GM21367 (cell line): ENCODE results near the gene SLC38A4.

Source experiments
- ATAC-seq: cut with Tn5 transposase; IDR thresholded peaks from one replicate; pipeline ENCODE4 v1.9.1; 2021; ENCODE audit not compliant: unreplicated experiment

SLC38A4 gene

DNA sequence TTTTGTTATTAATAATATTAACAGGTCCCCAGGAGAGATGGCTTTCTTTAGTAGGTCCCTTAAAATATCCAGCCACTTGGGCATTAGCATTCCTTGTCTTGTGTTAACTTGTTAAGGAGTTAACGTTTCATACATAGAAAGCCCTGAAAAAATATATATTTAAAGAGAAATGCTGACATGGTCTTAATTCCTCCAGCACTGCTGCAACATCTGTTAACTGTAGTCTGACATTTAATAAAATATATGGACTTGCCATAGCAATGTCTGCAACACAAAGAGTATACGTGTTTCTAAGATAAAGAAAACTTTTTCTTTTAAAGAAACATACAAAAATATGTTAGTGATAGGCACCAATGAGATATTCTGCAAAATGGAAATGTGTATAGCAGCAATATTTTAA lies 10.0 kb downstream of the SLC38A4 start:
- ATAC-seq, result no peak

GRCh38 chr12:46814143-46814542 lies 11.7 kb downstream of the SLC38A4 start:
- no peak for ATAC-seq

- no peak for ATAC-seq
Observed at GRCh38 chr12:46811185-46811584, 14.6 kb downstream of the SLC38A4 start.

DNA sequence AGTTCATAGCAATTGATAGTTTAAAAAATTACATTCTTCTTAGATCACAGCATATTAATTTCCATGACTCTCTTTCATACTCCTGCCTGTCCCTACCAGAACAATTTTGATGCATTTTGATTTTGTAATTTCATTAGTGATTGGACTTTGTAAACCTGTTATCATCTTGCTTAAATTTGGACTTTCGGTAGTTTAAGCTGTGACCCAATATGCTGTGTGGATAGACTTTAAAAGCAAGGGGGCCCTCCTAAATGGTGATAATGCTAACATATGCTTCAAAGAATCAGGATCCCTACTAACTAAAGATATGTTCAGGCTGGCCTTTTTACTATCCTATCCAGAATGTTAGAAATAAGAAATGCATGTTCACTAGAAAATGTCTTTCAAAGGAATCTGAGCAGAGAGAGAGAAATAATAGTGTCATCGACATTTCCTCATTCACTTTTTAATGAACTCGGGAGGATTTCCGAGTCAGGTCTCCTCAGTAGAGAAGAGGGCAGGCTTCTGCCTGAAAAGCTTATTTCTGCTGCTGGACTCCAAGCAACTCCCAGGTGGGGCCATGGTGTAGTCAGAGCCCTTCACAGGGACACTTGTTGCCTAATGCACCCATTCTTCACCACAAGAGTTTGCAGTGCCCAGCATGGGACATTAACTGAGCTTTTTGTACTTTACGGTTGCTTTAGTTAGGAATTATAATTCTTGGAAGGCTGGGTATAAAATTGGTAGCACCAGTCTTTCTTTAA lies 16.7 kb downstream of the SLC38A4 start:
- no peak for ATAC-seq

- ATAC-seq, result no peak
Observed at GRCh38 chr12:46808317-46808716, 17.5 kb downstream of the SLC38A4 start.

DNA sequence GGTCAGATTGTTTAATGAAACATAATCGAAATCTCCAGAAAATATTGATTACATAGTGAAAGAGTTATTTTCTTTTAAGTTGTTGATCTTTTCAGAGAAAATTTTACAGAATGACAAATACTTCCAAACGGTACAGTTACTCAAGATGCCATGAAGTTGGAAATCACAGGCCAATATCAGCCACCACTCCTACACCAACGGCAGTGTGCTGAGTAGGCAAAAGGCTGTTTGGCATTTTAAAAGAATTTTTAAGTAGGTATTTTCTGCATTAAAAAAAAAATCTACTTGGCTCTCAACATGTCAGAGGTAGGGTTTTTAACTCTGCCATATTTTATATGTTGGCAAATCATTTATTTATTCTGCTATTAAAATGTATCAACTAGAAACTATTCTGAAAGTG lies 21.7 kb downstream of the SLC38A4 start:
- ATAC-seq, result no peak

DNA sequence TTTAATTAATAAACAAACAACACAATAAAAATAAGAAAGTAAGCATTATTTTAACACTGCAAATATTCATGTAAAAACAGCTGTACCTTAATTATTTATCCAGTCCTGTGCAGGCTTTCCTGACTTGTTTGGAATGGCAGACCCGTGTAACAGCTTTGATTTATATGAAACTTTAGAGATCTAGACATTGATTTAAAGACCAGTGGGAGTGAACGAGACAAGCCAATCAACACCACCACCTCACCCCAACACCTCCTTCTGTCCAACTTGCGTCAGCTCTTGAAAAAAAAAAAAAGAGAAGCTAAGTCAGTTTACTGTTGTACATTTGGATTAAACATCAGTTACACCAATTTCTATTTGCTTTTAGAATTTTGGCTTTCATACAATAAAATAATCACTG lies 22.3 kb downstream of the SLC38A4 start:
- ATAC-seq, result no peak

DNA sequence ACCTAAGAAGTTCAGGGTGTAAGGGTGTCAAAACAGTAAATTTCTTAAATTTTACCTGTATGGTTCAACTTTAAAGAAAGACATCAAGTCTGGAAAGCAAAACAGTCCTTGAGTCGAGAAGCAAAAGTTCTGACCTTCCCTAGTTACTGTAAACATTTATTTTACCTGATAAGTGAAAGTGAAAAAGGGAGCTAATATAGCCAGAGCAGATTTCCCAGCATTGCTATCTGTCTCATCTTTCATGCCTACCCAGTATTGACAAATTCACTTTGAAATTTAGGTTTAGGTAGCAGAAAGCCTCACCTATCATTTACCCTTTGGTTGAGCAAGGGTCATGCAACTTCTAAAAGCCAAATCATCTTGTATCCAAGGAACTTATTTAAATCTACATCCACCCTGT lies 24.5 kb downstream of the SLC38A4 start:
- no peak for ATAC-seq

DNA sequence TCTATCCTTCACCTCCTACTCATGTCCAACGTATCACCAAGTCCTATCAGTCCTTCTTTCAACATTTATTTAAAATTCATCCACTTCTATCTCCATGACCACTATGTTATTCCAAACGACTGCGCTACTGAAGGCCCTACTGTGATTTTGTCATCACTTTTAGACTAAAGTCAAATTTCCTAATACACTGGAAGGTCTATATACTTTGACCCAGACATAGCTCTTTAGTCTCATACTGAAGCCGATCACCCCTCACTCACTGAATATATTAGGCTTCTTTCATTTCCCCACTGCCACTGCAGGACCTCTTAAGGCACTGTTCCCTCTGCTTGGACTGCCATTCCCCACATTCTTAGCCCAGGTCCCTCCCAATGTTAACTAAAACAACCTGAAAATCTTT lies 25.6 kb downstream of the SLC38A4 start:
- ATAC-seq, result no peak

GRCh38 chr12:46798648-46799047 lies 27.1 kb downstream of the SLC38A4 start:
- ATAC-seq, result no peak

DNA sequence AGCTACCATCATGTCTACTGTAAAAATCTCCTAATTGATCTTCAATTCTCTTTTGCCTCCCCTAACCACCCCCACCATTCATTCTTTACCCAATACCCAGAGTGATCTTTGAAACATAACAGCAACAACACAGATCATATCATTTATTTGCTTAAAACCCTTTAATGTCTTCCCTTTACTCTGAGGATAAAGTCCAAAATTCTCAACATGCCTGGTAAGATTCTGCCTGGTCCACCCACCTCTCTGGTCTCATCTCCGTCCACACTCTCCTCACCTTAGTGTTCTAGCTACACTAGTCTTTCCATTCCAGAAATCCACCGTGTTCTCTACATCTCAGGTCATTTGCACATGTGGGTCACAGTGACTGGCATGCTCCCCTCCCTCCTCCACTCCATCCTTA lies 27.7 kb downstream of the SLC38A4 start:
- ATAC-seq, result no peak

DNA sequence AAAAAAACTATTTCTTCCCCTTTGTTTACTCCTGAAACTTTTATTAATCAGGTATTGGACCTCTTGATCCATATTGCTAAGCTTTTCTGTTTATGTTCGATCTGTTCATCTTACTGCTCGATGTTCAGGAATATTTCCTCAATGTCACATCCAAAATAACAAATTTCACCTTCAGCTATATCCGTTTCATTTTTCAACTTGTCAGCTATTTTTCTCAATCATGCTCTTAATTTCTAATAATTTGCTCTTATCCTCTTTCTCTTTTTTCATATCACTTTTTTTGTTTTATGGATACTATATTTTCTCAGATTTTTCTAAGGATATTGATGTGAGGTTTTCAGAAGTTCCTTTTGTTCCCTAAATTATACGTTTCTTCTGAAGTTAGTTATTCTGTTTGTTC lies 29.8 kb downstream of the SLC38A4 start:
- no peak for ATAC-seq

- ATAC-seq, result peak; percentile 56
Observed at GRCh38 chr12:46794593-46795190, 31.1 kb downstream of the SLC38A4 start.

DNA sequence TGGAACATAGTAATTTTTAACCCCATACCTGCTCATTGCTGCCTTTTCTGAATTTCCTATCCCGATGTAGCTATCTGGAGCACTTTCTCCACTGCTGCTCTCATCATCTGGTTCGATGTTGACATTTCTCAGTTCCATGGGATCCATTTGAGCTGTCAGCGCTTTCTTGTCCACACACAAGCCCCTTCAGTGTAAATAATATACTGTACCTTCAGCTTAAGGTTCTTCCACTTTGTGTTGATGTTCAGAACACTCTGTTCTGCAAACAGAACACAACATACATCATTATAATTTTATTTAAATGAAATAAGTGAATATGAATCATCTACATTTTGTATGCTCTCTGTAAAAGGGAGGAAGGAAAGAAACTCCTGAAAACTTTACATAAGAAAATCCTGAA lies 32.9 kb downstream of the SLC38A4 start:
- ATAC-seq, result no peak

DNA sequence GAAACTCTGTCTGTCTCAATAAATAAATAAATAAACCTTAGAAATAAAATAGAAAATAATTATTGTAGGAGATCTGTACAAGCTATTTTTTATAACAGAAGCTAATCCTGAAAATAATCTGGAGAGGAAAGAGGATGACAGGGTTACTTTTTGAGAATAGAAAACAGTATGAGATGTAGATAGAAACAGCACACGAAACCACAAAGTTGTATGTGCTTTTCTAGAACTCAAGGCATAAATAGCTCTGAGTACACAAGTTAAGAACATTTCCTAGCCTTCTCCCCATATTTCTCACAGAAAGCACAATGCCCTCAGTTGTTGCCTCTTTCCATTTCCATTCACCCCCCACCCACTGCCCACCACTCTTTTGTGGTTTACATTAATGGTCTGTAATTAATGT lies 35.7 kb downstream of the SLC38A4 start:
- no peak for ATAC-seq

GRCh38 chr12:46788072-46788887 lies 37.5 kb downstream of the SLC38A4 start:
- ATAC-seq, result no peak

- ATAC-seq, result no peak
Observed at GRCh38 chr12:46787496-46788055, 38.2 kb downstream of the SLC38A4 start.

DNA sequence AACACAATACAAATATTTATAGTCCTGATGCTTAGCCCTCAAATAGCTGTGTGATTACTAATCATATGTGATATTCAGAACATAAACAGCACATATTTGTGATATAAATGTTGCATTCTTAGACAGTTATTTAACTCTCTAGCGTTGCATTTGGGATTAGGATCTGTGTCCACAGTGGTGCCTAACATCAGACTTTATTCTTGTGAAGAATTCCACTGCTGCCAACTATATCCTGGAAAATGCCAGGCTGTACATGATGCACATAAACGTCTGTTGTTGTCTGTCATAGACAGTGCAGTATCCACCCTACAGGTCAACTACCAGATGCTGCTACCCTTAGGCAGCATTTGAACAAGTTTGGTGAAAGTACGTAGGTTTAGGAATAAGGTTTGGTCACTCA lies 39.0 kb downstream of the SLC38A4 start:
- no peak for ATAC-seq

DNA sequence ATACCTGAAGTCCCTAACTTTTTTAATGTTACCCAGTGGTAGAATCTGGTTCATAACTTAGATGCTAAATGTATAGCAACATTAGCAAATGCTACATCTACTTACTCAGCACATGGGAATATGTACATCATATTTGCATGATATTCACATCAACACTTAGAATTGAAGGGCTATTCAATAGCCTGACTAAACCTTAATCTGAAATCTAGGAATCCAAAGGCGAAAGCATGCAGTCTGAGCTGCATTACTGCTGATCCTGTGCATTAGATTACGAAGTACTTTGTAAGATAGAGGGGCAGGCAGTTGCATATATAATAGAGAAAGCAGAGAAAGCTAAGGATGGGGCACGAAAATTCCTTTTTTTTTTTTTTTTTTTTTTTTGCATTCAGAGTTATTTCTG lies 40.4 kb downstream of the SLC38A4 start:
- no peak for ATAC-seq

GRCh38 chr12:46783871-46784270 lies 41.9 kb downstream of the SLC38A4 start:
- ATAC-seq, result no peak

DNA sequence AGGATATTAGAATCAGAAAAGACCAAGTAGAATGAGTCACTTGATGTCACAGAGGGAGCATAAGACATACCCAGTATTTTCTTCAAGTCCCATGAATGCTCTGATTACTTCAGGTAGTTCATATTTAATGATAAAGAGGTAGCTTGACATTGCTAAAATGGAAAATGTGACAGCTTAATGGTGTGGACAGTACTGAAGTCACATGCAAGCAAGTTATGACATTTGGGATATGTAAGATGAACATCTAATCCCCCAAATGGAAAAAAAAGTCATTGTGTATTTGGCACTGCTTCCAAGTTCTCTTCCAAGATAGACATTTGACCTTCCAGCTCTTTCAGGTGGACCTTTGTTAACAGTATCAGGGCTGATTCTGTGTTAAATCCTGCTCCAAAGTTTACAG lies 45.9 kb downstream of the SLC38A4 start:
- no peak for ATAC-seq

DNA sequence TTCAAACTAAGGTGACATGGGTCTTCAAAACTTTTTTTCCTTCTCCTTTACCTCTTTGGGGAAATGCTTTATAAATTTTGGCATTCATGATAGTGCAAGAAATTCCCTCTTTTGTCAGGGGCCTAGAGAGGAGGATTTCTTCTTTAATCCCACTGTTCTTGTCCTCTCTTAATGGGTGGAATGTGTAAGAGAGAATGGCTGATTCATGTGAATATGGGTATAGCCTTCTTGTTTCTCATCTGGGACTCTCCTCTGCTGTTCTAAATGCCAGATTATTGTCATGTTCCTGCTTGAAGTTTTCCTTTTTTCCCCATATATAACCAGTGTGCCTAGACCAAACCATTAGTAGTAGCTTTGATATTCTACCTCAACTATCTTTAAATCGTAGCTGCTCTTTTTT lies 46.7 kb downstream of the SLC38A4 start:
- ATAC-seq, result no peak
